OCI-LY7 (cell line): Measurements from ENCODE around the gene NBPF14. TPM values are rescaled to one million over a fixed set of nuclear protein-coding genes. Genes with fewer than 3 reads are reported as not detected.
"Not testable (repeated sequence)": the region's sequence is repeated elsewhere in the genome, so short reads cannot be mapped to it uniquely, and the experiment has no call there.

Source experiments
- BruUV-seq: library from RNA; stranded (reverse); fragments of 400-500 nt; replicated peaks from 2 replicates; lab custom pipeline; 2021; lab: Mats Ljungman, UMichigan
- CTCF ChIA-PET: fragments of 300-600 bp; sonication (Branson Sonifier 250); formaldehyde crosslinking; loops from one replicate; lab custom pipeline; 2022; ENCODE audit warnings: antibody characterized with exemption; ENCODE audit not compliant: unreplicated experiment; lab: Charles Lee
- POLR2A ChIA-PET: fragments of 300-600 bp; sonication (Branson Sonifier 250); formaldehyde crosslinking; loops from one replicate; lab custom pipeline; 2022; ENCODE audit warnings: antibody characterized with exemption; lab: Charles Lee
- DNase-seq: peaks from one replicate; pipeline ENCODE4 v3.0.0-alpha.2; 2015; ENCODE audit warnings: low spot score
- H2AFZ ChIP-seq: fragments of 200-600 bp; sonication (generic), shearing (Covaris generic); 2 replicates; pipeline ENCODE4 v1.6.1; 2014; ENCODE audit warnings: mild to moderate bottlenecking, antibody characterized with exemption, low read length, moderate library complexity
- H3K27ac ChIP-seq: fragments of 200-600 bp; sonication (generic); 2 replicates; pipeline ENCODE4 v1.5.1; 2014; ENCODE audit warnings: mixed run types, low read depth, mild to moderate bottlenecking, moderate library complexity, low read length, inconsistent platforms; ENCODE audit not compliant: poor library complexity, severe bottlenecking
- H3K36me3 ChIP-seq: fragments of 200-600 bp; sonication (generic); 2 replicates; pipeline ENCODE4 v1.6.1; 2014; ENCODE audit warnings: mild to moderate bottlenecking, antibody characterized with exemption, low read length, moderate library complexity, mixed read lengths; ENCODE audit not compliant: insufficient read depth
- H3K4me1 ChIP-seq: fragments of 200-600 bp; sonication (generic); 2 replicates; pipeline ENCODE4 v1.5.1; 2014; ENCODE audit warnings: mild to moderate bottlenecking, low read length; ENCODE audit not compliant: insufficient read depth, poor library complexity, severe bottlenecking
- H3K4me2 ChIP-seq: fragments of 200-600 bp; sonication (generic); 2 replicates; pipeline ENCODE4 v1.6.1; 2014; ENCODE audit warnings: mild to moderate bottlenecking, low read length
- H3K4me3 ChIP-seq: fragments of 200-600 bp; sonication (generic); 2 replicates; pipeline ENCODE4 v1.5.1; 2014; ENCODE audit warnings: mild to moderate bottlenecking, low read depth, low read length; ENCODE audit not compliant: poor library complexity, severe bottlenecking
- H3K79me2 ChIP-seq: fragments of 200-600 bp; sonication (generic); 2 replicates; pipeline ENCODE4 v1.6.1; 2016; ENCODE audit warnings: low read depth, mild to moderate bottlenecking, low read length, moderate library complexity, mixed read lengths; ENCODE audit not compliant: insufficient read depth
- H3K9me2 ChIP-seq: fragments of 200-600 bp; sonication (generic); 2 replicates; pipeline ENCODE4 v1.6.1; 2016; ENCODE audit warnings: mild to moderate bottlenecking, low read length, mixed read lengths; ENCODE audit not compliant: insufficient read depth
- H3K9me3 ChIP-seq: fragments of 200-600 bp; sonication (generic); 2 replicates; pipeline ENCODE4 v1.6.1; 2014; ENCODE audit warnings: mild to moderate bottlenecking, mixed run types, low read length, mixed read lengths
- H4K20me1 ChIP-seq: fragments of 200-600 bp; sonication (generic); 2 replicates; pipeline ENCODE4 v1.6.1; 2014; ENCODE audit warnings: mild to moderate bottlenecking, antibody characterized with exemption, low read length, moderate library complexity, mixed read lengths; ENCODE audit not compliant: insufficient read depth
- intact Hi-C: fragments of 100-400 bp; cut with micrococcal nuclease; formaldehyde crosslinking; loops from one replicate; pipeline ENCODE4 v1.10.0; 2022; ENCODE audit not compliant: unreplicated experiment
- total RNA-seq, 2 experiments: library from RNA; depleted of rRNA in 1 of 2; stranded (reverse); fragments of >200 nt in 1 of 2; shearing (Covaris generic) in 1 of 2; gene quantifications; 2 replicates each; pipeline ENCODE4 v1.2.3, GENCODE V29; 2014 to 2022

The NBPF14 gene
- total RNA-seq, 2 experiments from 2014 or later: 14.4 to 25.9 TPM

- Histone ChIP-seq H3K27ac (peak overlapping the region; percentile 79), H3K4me2 (peak overlapping the region; percentile 64), H3K4me3 (peak overlapping the region; percentile 65)
- intact Hi-C loops, H3K9me3 ChIP-seq, H3K9me2 ChIP-seq, H3K4me1 ChIP-seq, H2AFZ ChIP-seq, CTCF ChIA-PET, POLR2A ChIA-PET, H3K79me2 ChIP-seq, H4K20me1 ChIP-seq, H3K36me3 ChIP-seq: not testable (repeated sequence)
- DNase-seq: peak; percentile 95
- BruUV-seq: TSS peak; percentile 97
These were observed 73.1 kb downstream of the NBPF14 start for GRCh38 chr1:148522561-148523204.

- BruUV-seq, H3K9me3 ChIP-seq, H3K4me1 ChIP-seq, CTCF ChIA-PET, H4K20me1 ChIP-seq, H2AFZ ChIP-seq, H3K9me2 ChIP-seq, POLR2A ChIA-PET, H3K36me3 ChIP-seq, intact Hi-C loops, H3K79me2 ChIP-seq: not testable (repeated sequence)
- DNase-seq: peak; percentile 89
- Histone ChIP-seq H3K4me2 (peak overlapping the region; percentile 61), H3K27ac (peak overlapping the region; percentile 46), H3K4me3 (peak overlapping the region; percentile 41)
These were observed 73.7 kb downstream of the NBPF14 start for GRCh38 chr1:148522072-148522471.

GRCh38 chr1:148514310-148514709, 81.5 kb downstream of the NBPF14 start:
- H3K27ac ChIP-seq, H3K9me3 ChIP-seq, H3K79me2 ChIP-seq, H3K9me2 ChIP-seq, H3K36me3 ChIP-seq, H4K20me1 ChIP-seq, POLR2A ChIA-PET, DNase-seq, H3K4me2 ChIP-seq, H3K4me1 ChIP-seq, H3K4me3 ChIP-seq, BruUV-seq, intact Hi-C loops, CTCF ChIA-PET, H2AFZ ChIP-seq: not testable (repeated sequence)

- H3K9me2 ChIP-seq, DNase-seq, H3K4me1 ChIP-seq, H3K36me3 ChIP-seq, H3K4me3 ChIP-seq, H3K9me3 ChIP-seq, CTCF ChIA-PET, H4K20me1 ChIP-seq, POLR2A ChIA-PET, intact Hi-C loops, H3K27ac ChIP-seq, H2AFZ ChIP-seq, BruUV-seq, H3K79me2 ChIP-seq, H3K4me2 ChIP-seq: not testable (repeated sequence)
These were observed 83.1 kb downstream of the NBPF14 start for GRCh38 chr1:148512571-148513184.

- H2AFZ ChIP-seq, H3K4me2 ChIP-seq, H3K27ac ChIP-seq, BruUV-seq, H3K79me2 ChIP-seq, H4K20me1 ChIP-seq, POLR2A ChIA-PET, CTCF ChIA-PET, H3K4me3 ChIP-seq, intact Hi-C loops, H3K9me2 ChIP-seq, H3K4me1 ChIP-seq, H3K9me3 ChIP-seq, DNase-seq, H3K36me3 ChIP-seq: not testable (repeated sequence)
These were observed 101.9 kb downstream of the NBPF14 start for GRCh38 chr1:148493933-148494332.

GRCh38 chr1:148483029-148483428, 112.8 kb downstream of the NBPF14 start, which contains the start of gene PPIAL4G:
PPIAL4G (minus strand) TSS chr1:148483302; CDS start chr1:148483252, 50 bp downstream.
- not testable (repeated sequence) for H3K4me1 ChIP-seq

More at GRCh38 chr1:148483029-148483428, 112.8 kb downstream of the NBPF14 start, which contains the start of gene PPIAL4G:
- H3K79me2 ChIP-seq, H2AFZ ChIP-seq, H3K9me2 ChIP-seq, intact Hi-C loops, H3K9me3 ChIP-seq, H3K36me3 ChIP-seq, H3K4me2 ChIP-seq, CTCF ChIA-PET, BruUV-seq, H3K27ac ChIP-seq, H4K20me1 ChIP-seq, H3K4me3 ChIP-seq, DNase-seq, POLR2A ChIA-PET: not testable (repeated sequence)
